Hepatocyte (in vitro differentiated cells): ENCODE results near the gene PLSCR4. TPM values are rescaled to one million over a fixed set of nuclear protein-coding genes. Genes with fewer than 3 reads are reported as not detected.

ENCODE experiments used
- DNase-seq: peaks from one replicate; pipeline ENCODE4 v3.0.0-alpha.2; 2016; ENCODE audit warnings: low spot score
- H2AFZ ChIP-seq: fragments of 200-600 bp; sonication (generic); 2 replicates; pipeline ENCODE4 v1.6.0; 2016; ENCODE audit warnings: antibody characterized with exemption, mild to moderate bottlenecking
- H3K27ac ChIP-seq: fragments of 200-600 bp; sonication (generic); 2 replicates; pipeline ENCODE4 v1.5.1; 2016; ENCODE audit warnings: mild to moderate bottlenecking
- H3K27me3 ChIP-seq: fragments of 200-600 bp; sonication (generic); 2 replicates; pipeline ENCODE4 v1.6.1; 2016
- H3K36me3 ChIP-seq: fragments of 200-600 bp; sonication (generic); replicated peaks from 2 replicates; pipeline ENCODE4 v1.5.1; 2016; ENCODE audit warnings: low read depth; ENCODE audit not compliant: insufficient read depth
- H3K4me1 ChIP-seq: fragments of 200-600 bp; sonication (generic); 2 replicates; pipeline ENCODE4 v1.5.1; 2016; ENCODE audit warnings: mild to moderate bottlenecking, moderate library complexity; ENCODE audit not compliant: insufficient read depth
- H3K4me2 ChIP-seq: fragments of 200-600 bp; sonication (generic); 2 replicates; pipeline ENCODE4 v1.6.0; 2016
- H3K4me3 ChIP-seq: fragments of 200-600 bp; sonication (generic); 2 replicates; pipeline ENCODE4 v1.5.1; 2016; ENCODE audit warnings: mild to moderate bottlenecking
- H3K79me2 ChIP-seq: fragments of 200-600 bp; sonication (generic); 2 replicates; pipeline ENCODE4 v1.6.0; 2017; ENCODE audit warnings: mild to moderate bottlenecking
- H3K9me2 ChIP-seq: fragments of 200-600 bp; sonication (generic); replicated peaks from 2 replicates; pipeline ENCODE4 v1.6.0; 2017; ENCODE audit warnings: mild to moderate bottlenecking; ENCODE audit not compliant: insufficient read depth
- H3K9me3 ChIP-seq: fragments of 200-600 bp; sonication (generic); 2 replicates; pipeline ENCODE4 v1.5.1; 2016; ENCODE audit warnings: low read depth, mild to moderate bottlenecking
- H4K20me1 ChIP-seq: fragments of 200-600 bp; sonication (generic); 2 replicates; pipeline ENCODE4 v1.6.0; 2016; ENCODE audit warnings: mild to moderate bottlenecking; ENCODE audit not compliant: insufficient read depth, poor library complexity, severe bottlenecking
- EZH2 ChIP-seq: fragments of 200-600 bp; sonication (generic); IDR thresholded peaks from 2 replicates; pipeline ENCODE4 v1.6.1; 2016; ENCODE audit warnings: antibody characterized with exemption, mild to moderate bottlenecking, borderline replicate concordance
- EZH2phosphoT487 ChIP-seq: fragments of 200-600 bp; sonication (generic); IDR thresholded peaks from one replicate; pipeline ENCODE4 v1.6.1; 2018; ENCODE audit warnings: antibody characterized with exemption, mild to moderate bottlenecking, low read depth, moderate library complexity; ENCODE audit not compliant: unreplicated experiment, severe bottlenecking
- WGBS: methylation state at CpG from one replicate; pipeline ENCODE4 v1.1.6; 2016; ENCODE audit warnings: low lambda C conversion rate; ENCODE audit errors: missing lambda C conversion rate; 5-methylcytosine and 5-hydroxymethylcytosine counted together
- polyA plus RNA-seq: library from polyadenylated mRNA; unstranded; fragments of >200 nt; fragmentation: Nextera tagmentation; extraction: Ambion mirVana; gene quantifications from 2 replicates; pipeline ENCODE4 v1.2.1, GENCODE V29; 2016
- total RNA-seq: library from RNA; depleted of rRNA; stranded (reverse); fragments of >200 nt; gene quantifications from 2 replicates; pipeline ENCODE4 v1.2.3, GENCODE V29; 2014
- TF ChIP-seq, protein P1 (sequence below): fragments of 200-600 bp; sonication (generic); IDR thresholded peaks from 2 replicates; pipeline ENCODE4 v1.5.1; 2016; ENCODE audit warnings: antibody characterized with exemption, mild to moderate bottlenecking; ENCODE audit not compliant: poor library complexity

PLSCR4 gene
- total and polyA plus RNA-seq, 2 experiments from 2014 or later, result 11.3 to 23.3 TPM

DNA sequence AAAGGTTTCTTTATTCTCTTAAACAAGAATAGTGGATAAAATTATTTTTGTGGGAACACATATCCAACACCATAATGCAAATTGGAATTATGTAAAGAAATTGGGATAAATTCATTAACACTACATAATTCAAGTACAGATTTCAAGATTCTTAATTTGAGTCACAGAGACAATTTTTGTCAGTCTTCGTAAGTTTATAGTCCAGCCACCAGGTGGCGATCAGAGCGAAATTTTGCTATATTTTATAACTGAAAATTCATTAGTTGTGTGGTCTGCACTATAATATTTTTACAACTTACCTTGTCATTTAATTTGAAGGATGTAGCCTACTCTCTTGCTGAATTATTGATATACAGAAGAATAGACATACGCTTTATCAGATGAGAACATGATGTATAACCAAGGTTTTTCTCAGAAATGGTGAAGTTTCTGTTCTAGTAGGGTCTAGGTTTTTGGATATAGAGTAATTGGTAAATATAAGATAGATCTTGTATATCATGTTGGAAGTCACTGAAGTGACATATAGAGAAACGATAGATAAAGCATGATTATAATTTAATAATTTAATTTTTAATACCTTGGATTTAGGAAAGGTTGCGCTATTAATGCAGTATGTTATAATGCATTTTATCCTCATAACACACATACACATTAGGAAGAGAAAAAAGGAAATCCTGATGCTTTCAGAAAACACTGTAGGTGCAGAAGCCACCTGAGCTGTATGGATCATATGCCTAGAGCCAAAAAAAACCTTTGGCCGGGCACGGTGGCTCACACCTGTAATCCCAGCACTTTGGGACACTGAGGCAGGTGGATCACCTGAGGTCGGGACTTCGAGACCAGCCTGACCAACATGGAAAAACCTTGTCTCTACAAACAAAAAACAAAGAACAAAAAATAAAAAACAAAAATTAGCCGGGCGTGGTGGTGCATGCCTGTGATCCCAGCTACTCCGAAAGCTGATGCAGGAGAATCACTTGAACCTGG lies 31.7 kb downstream of the PLSCR4 start:
- Histone ChIP-seq H3K27me3 (no peaks in the 10 kb centered on the region), H2AFZ (no peak overlapping the region), H3K4me1 (no peaks in the 10 kb centered on the region), H3K36me3 (no peaks in the 10 kb centered on the region), H3K27ac (no peak overlapping the region), H4K20me1 (no peaks in the 10 kb centered on the region), H3K4me2 (no peak overlapping the region), H3K79me2 (no peaks in the 10 kb centered on the region), H3K9me2 (no peaks in the 10 kb centered on the region), H3K4me3 (no peak overlapping the region), H3K9me3 (no peaks in the 10 kb centered on the region)
- TF ChIP-seq EZH2phosphoT487 (no peak), EZH2 (no peak)
- TF ChIP-seq, protein P1, sequence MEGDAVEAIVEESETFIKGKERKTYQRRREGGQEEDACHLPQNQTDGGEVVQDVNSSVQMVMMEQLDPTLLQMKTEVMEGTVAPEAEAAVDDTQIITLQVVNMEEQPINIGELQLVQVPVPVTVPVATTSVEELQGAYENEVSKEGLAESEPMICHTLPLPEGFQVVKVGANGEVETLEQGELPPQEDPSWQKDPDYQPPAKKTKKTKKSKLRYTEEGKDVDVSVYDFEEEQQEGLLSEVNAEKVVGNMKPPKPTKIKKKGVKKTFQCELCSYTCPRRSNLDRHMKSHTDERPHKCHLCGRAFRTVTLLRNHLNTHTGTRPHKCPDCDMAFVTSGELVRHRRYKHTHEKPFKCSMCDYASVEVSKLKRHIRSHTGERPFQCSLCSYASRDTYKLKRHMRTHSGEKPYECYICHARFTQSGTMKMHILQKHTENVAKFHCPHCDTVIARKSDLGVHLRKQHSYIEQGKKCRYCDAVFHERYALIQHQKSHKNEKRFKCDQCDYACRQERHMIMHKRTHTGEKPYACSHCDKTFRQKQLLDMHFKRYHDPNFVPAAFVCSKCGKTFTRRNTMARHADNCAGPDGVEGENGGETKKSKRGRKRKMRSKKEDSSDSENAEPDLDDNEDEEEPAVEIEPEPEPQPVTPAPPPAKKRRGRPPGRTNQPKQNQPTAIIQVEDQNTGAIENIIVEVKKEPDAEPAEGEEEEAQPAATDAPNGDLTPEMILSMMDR, result peak; percentile 78
- DNase-seq, result peak; percentile 46
- 74% methylated on average over 13 of the region's 13 CpGs for WGBS

DNA sequence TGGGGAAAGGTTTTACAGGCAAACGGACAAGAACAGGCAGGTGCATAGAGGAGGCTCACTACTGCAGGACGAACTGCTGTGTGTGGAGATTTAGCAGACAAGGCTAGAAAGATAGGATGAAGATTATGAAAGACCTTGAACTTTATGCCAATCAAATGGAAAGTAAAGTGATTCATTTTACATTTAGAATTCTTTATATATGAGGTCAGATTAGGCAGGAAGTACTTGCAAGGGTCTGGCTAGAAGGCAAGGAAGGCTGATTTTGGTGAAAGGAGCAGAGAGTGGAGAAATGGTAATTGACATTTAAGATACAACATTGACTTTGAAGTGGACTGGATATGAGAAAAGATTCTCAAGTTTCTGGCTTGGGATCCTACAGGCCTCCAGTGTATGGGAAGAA lies 33.6 kb downstream of the PLSCR4 start:
- Histone ChIP-seq H3K79me2 (no peaks in the 10 kb centered on the region), H2AFZ (no peak overlapping the region), H3K4me3 (no peak overlapping the region), H4K20me1 (no peaks in the 10 kb centered on the region), H3K9me2 (no peaks in the 10 kb centered on the region), H3K4me1 (no peaks in the 10 kb centered on the region), H3K27me3 (no peaks in the 10 kb centered on the region), H3K9me3 (no peaks in the 10 kb centered on the region), H3K36me3 (no peaks in the 10 kb centered on the region), H3K4me2 (no peak overlapping the region), H3K27ac (no peak overlapping the region)
- TF ChIP-seq, protein P1, result no peak
- no peak for TF ChIP-seq EZH2phosphoT487
- TF ChIP-seq EZH2, result no peak
- DNase-seq, result no peak
- 96% methylated on average over 2 of the region's 2 CpGs for WGBS

DNA sequence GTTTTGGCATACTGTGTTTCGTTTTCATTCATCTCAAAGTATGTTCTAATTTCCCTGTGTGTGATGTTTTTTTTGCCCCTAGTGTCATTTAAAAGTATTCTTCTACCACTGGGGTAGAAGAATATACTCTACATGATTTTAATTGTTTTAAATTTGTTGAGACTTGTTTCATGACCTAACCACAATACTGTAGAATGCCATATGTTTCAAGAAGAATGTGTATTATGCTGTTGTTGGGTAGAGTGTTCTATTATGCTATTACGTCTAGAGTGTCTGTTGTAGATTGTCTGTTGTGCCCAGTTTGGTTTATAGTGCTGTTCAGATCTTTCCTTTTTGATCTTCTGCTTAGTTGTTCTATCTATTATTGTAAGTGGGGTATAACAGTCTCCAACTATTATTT lies 36.4 kb downstream of the PLSCR4 start:
- WGBS, result 96% methylated on average over 2 of the region's 2 CpGs
- Histone ChIP-seq H3K36me3 (no peaks in the 10 kb centered on the region), H3K4me2 (no peak overlapping the region), H3K4me3 (no peak overlapping the region), H3K27me3 (no peaks in the 10 kb centered on the region), H3K27ac (no peak overlapping the region), H3K4me1 (no peaks in the 10 kb centered on the region), H2AFZ (no peak overlapping the region), H3K79me2 (no peaks in the 10 kb centered on the region), H4K20me1 (no peaks in the 10 kb centered on the region), H3K9me3 (no peaks in the 10 kb centered on the region), H3K9me2 (no peaks in the 10 kb centered on the region)
- TF ChIP-seq, protein P1, result no peak
- TF ChIP-seq EZH2 (no peak), EZH2phosphoT487 (no peak)
- DNase-seq, result no peak
